ENCODE measurements around the gene LYRM1.
"Not testable (repeated sequence)": the region's sequence is repeated elsewhere in the genome, so short reads cannot be mapped to it uniquely, and the experiment has no call there.

Gene LYRM1

GRCh38 chr16:20925751-20926150 lies 25.2 kb downstream of the LYRM1 start:
- FAIRE-seq (no peak), DNase-seq (ENCODE audit: insufficient read length, low spot score) (no peak)
- no peak for TF ChIP-seq POU2F2 (IDR thresholded peaks at IDR 0.05; ENCODE audit: low read depth, low read length)
- no peak for TF ChIP-seq POLR2AphosphoS5 (IDR thresholded peaks at IDR 0.05; ENCODE audit: low read depth, low read length)
- no peak for TF ChIP-seq SPI1 (IDR thresholded peaks at IDR 0.05; ENCODE audit: low read depth, low read length)
- no peak for TF ChIP-seq POLR2A (IDR thresholded peaks at IDR 0.05; ENCODE audit: low read depth, low read length)
- no peak for TF ChIP-seq PAX5 (IDR thresholded peaks at IDR 0.05; ENCODE audit: insufficient read depth, low read length, severe bottlenecking)
- no peak for TF ChIP-seq TAF1 (IDR thresholded peaks at IDR 0.05; ENCODE audit: low read depth, low read length)

GRCh38 chr16:20928774-20929411 lies 28.3 kb downstream of the LYRM1 start:
- TF ChIP-seq PAX5 (IDR thresholded peaks at IDR 0.05; ENCODE audit: insufficient read depth, low read length, severe bottlenecking) (no peak), POLR2A (IDR thresholded peaks at IDR 0.05; ENCODE audit: low read depth, low read length) (no peak), POLR2AphosphoS5 (IDR thresholded peaks at IDR 0.05; ENCODE audit: low read depth, low read length) (no peak), SPI1 (IDR thresholded peaks at IDR 0.05; ENCODE audit: low read depth, low read length) (no peak), POU2F2 (IDR thresholded peaks at IDR 0.05; ENCODE audit: low read depth, low read length) (no peak)
- DNase-seq (ENCODE audit: insufficient read length, low spot score) (no peak), FAIRE-seq (no peak)

- not testable (repeated sequence) for DNase-seq (ENCODE audit: insufficient read length, low spot score); FAIRE-seq
These were observed 29.2 kb downstream of the LYRM1 start for GRCh38 chr16:20929676-20930364.

GRCh38 chr16:20930365-20930690 lies 29.8 kb downstream of the LYRM1 start:
- DNase-seq (ENCODE audit: insufficient read length, low spot score) (no peak), FAIRE-seq (no peak)
- TF ChIP-seq SPI1 (IDR thresholded peaks at IDR 0.05; ENCODE audit: low read depth, low read length) = no peak
- TF ChIP-seq POLR2AphosphoS5 (IDR thresholded peaks at IDR 0.05; ENCODE audit: low read depth, low read length) = no peak

- DNase-seq (ENCODE audit: insufficient read length, low spot score) (no peak), FAIRE-seq (no peak)
These were observed 30.6 kb downstream of the LYRM1 start for GRCh38 chr16:20931066-20931600.

GRCh38 chr16:20933589-20933988 lies 33.0 kb downstream of the LYRM1 start:
- FAIRE-seq (no peak), DNase-seq (ENCODE audit: insufficient read length, low spot score) (no peak)
- TF ChIP-seq POLR2A (IDR thresholded peaks at IDR 0.05; ENCODE audit: low read depth, low read length) = no peak
- no peak for TF ChIP-seq SPI1 (IDR thresholded peaks at IDR 0.05; ENCODE audit: low read depth, low read length)
- TF ChIP-seq PAX5 (IDR thresholded peaks at IDR 0.05; ENCODE audit: insufficient read depth, low read length, severe bottlenecking) = no peak
- no peak for TF ChIP-seq POU2F2 (IDR thresholded peaks at IDR 0.05; ENCODE audit: low read depth, low read length)
- no peak for TF ChIP-seq TAF1 (IDR thresholded peaks at IDR 0.05; ENCODE audit: low read depth, low read length)
- TF ChIP-seq POLR2AphosphoS5 (IDR thresholded peaks at IDR 0.05; ENCODE audit: low read depth, low read length) = no peak

More at GRCh38 chr16:20931066-20931600, 30.6 kb downstream of the LYRM1 start:
- no peak for TF ChIP-seq POU2F2 (IDR thresholded peaks at IDR 0.05; ENCODE audit: low read depth, low read length)
- no peak for TF ChIP-seq POLR2A (IDR thresholded peaks at IDR 0.05; ENCODE audit: low read depth, low read length)
- TF ChIP-seq POLR2AphosphoS5 (IDR thresholded peaks at IDR 0.05; ENCODE audit: low read depth, low read length) = no peak
- no peak for TF ChIP-seq TAF1 (IDR thresholded peaks at IDR 0.05; ENCODE audit: low read depth, low read length)
- TF ChIP-seq SPI1 (IDR thresholded peaks at IDR 0.05; ENCODE audit: low read depth, low read length) = no peak
- TF ChIP-seq PAX5 (IDR thresholded peaks at IDR 0.05; ENCODE audit: insufficient read depth, low read length, severe bottlenecking) = no peak

GRCh38 chr16:20937736-20938135 lies 37.2 kb downstream of the LYRM1 start:
- TF ChIP-seq SPI1 (IDR thresholded peaks at IDR 0.05; ENCODE audit: low read depth, low read length) (no peak), PAX5 (IDR thresholded peaks at IDR 0.05; ENCODE audit: insufficient read depth, low read length, severe bottlenecking) (no peak), POLR2A (IDR thresholded peaks at IDR 0.05; ENCODE audit: low read depth, low read length) (no peak), POU2F2 (IDR thresholded peaks at IDR 0.05; ENCODE audit: low read depth, low read length) (no peak), POLR2AphosphoS5 (IDR thresholded peaks at IDR 0.05; ENCODE audit: low read depth, low read length) (no peak), TAF1 (IDR thresholded peaks at IDR 0.05; ENCODE audit: low read depth, low read length) (no peak)
- no peak for FAIRE-seq
- DNase-seq (ENCODE audit: insufficient read length, low spot score) = no peak

GRCh38 chr16:20938426-20938825 lies 37.9 kb downstream of the LYRM1 start:
- DNase-seq (ENCODE audit: insufficient read length, low spot score) (no peak), FAIRE-seq (no peak)

GRCh38 chr16:20939611-20940010 lies 39.0 kb downstream of the LYRM1 start:
- TF ChIP-seq PAX5 (IDR thresholded peaks at IDR 0.05; ENCODE audit: insufficient read depth, low read length, severe bottlenecking) = no peak
- peak; percentile 40; the same call in 1 of the 2 replicates for TF ChIP-seq SPI1 (IDR thresholded peaks at IDR 0.05; ENCODE audit: low read depth, low read length)
- TF ChIP-seq POLR2AphosphoS5 (IDR thresholded peaks at IDR 0.05; ENCODE audit: low read depth, low read length) = no peak
- no peak for TF ChIP-seq POU2F2 (IDR thresholded peaks at IDR 0.05; ENCODE audit: low read depth, low read length)
- no peak for TF ChIP-seq TAF1 (IDR thresholded peaks at IDR 0.05; ENCODE audit: low read depth, low read length)
- no peak for TF ChIP-seq POLR2A (IDR thresholded peaks at IDR 0.05; ENCODE audit: low read depth, low read length)
- DNase-seq (ENCODE audit: insufficient read length, low spot score) = no peak
- FAIRE-seq = no peak

More at GRCh38 chr16:20938426-20938825, 37.9 kb downstream of the LYRM1 start:
- TF ChIP-seq POLR2AphosphoS5 (IDR thresholded peaks at IDR 0.05; ENCODE audit: low read depth, low read length) (no peak), PAX5 (IDR thresholded peaks at IDR 0.05; ENCODE audit: insufficient read depth, low read length, severe bottlenecking) (no peak), SPI1 (IDR thresholded peaks at IDR 0.05; ENCODE audit: low read depth, low read length) (no peak), POU2F2 (IDR thresholded peaks at IDR 0.05; ENCODE audit: low read depth, low read length) (no peak), POLR2A (IDR thresholded peaks at IDR 0.05; ENCODE audit: low read depth, low read length) (no peak), TAF1 (IDR thresholded peaks at IDR 0.05; ENCODE audit: low read depth, low read length) (no peak)
